Fibroblast of villous mesenchyme (primary cell): ENCODE measurements around the gene SRRM2. TPM values are rescaled to one million over a fixed set of nuclear protein-coding genes. Genes with fewer than 3 reads are reported as not detected.

Experiments used
- DNase-seq: peaks from one replicate; pipeline ENCODE4 v3.0.0-alpha.2; 2010; ENCODE audit warnings: low read depth
- H3K4me3 ChIP-seq: 2 replicates; pipeline ENCODE4 v1.5.1; 2011; ENCODE audit warnings: low read depth, mild to moderate bottlenecking, low read length
- CTCF ChIP-seq: IDR thresholded peaks from 2 replicates; pipeline ENCODE4 v1.5.1; 2012; ENCODE audit warnings: low read depth, mild to moderate bottlenecking, low read length; ENCODE audit not compliant: insufficient read depth
- total RNA-seq: library from RNA; depleted of rRNA; stranded (reverse); fragments of >200 nt; gene quantifications from 2 replicates; pipeline ENCODE4 v1.2.3, GENCODE V29; 2012

The SRRM2 gene
- total RNA-seq, 1 donor = 62.2 TPM

- TF ChIP-seq CTCF = no peak
- DNase-seq = no peak
- H3K4me3 ChIP-seq = no peak overlapping the region
Observed at GRCh38 chr16:2782583-2783351, 30.3 kb downstream of the SRRM2 start.

GRCh38 chr16:2783581-2784357 lies 31.3 kb downstream of the SRRM2 start:
- DNase-seq = no peak
- TF ChIP-seq CTCF = no peak
- no peak overlapping the region for H3K4me3 ChIP-seq

- TF ChIP-seq CTCF = no peak
- no peak for DNase-seq
- H3K4me3 ChIP-seq = no peak overlapping the region
Observed at GRCh38 chr16:2784358-2785100, 32.1 kb downstream of the SRRM2 start.

- H3K4me3 ChIP-seq = no peak overlapping the region
- DNase-seq = no peak
- TF ChIP-seq CTCF = peak; percentile 6
Observed at GRCh38 chr16:2785101-2785991, 32.9 kb downstream of the SRRM2 start.

GRCh38 chr16:2786061-2786825 lies 33.8 kb downstream of the SRRM2 start:
- H3K4me3 ChIP-seq = no peak overlapping the region
- no peak for DNase-seq
- no peak for TF ChIP-seq CTCF
